ACC112 (cell line): ENCODE measurements around the gene RIN3.
"Not testable (repeated sequence)": the region's sequence is repeated elsewhere in the genome, so short reads cannot be mapped to it uniquely, and the experiment has no call there.

Source experiments
- H2AFZ ChIP-seq: fragments of 200-600 bp; sonication (generic); one replicate; pipeline ENCODE4 v1.6.0; 2017; ENCODE audit warnings: antibody characterized with exemption, low read length; ENCODE audit not compliant: unreplicated experiment
- H3K27ac ChIP-seq: fragments of 200-600 bp; sonication (generic); 2 replicates; pipeline ENCODE4 v1.5.1; 2014; ENCODE audit warnings: low read depth, mild to moderate bottlenecking, antibody characterized with exemption, low read length, moderate library complexity
- H3K27me3 ChIP-seq: fragments of 200-600 bp; sonication (generic); 2 replicates; pipeline ENCODE4 v1.6.1; 2014; ENCODE audit warnings: mild to moderate bottlenecking, antibody characterized with exemption, low read length, moderate library complexity, mixed read lengths; ENCODE audit not compliant: insufficient read depth
- H3K36me3 ChIP-seq: fragments of 200-600 bp; sonication (generic); 2 replicates; pipeline ENCODE4 v1.6.1; 2016; ENCODE audit warnings: mild to moderate bottlenecking, antibody characterized with exemption, low read length, moderate library complexity, mixed read lengths; ENCODE audit not compliant: insufficient read depth
- H3K4me1 ChIP-seq: fragments of 200-600 bp; sonication (generic); one replicate; pipeline ENCODE4 v1.6.1; 2016; ENCODE audit warnings: low read length, mixed read lengths; ENCODE audit not compliant: insufficient read depth, unreplicated experiment, control insufficient read depth
- H3K4me3 ChIP-seq: fragments of 200-600 bp; sonication (generic); 2 replicates; pipeline ENCODE4 v1.5.1; 2014; ENCODE audit warnings: mild to moderate bottlenecking, low read depth, low read length
- H3K79me2 ChIP-seq: fragments of 200-600 bp; sonication (generic); one replicate; pipeline ENCODE4 v1.6.0; 2016; ENCODE audit warnings: low read length; ENCODE audit not compliant: control insufficient read depth, unreplicated experiment, insufficient read depth

Gene RIN3

GRCh38 chr14:92631098-92631497 lies 117.5 kb downstream of the RIN3 start:
- Histone ChIP-seq H3K4me1 (peaks cover 9% of the 10 kb centered on the region), H2AFZ (no peak overlapping the region), H3K4me3 (no peak overlapping the region), H3K27me3 (no peaks in the 10 kb centered on the region), H3K27ac (no peak overlapping the region), H3K36me3 (peaks cover 13% of the 10 kb centered on the region; the same call in 1 of the 2 replicates), H3K79me2 (no peaks in the 10 kb centered on the region)

- H3K36me3 ChIP-seq: peaks cover 6% of the 10 kb centered on the region; the same call in 1 of the 2 replicates
- H2AFZ ChIP-seq: no peak overlapping the region
- no peak overlapping the region for H3K27ac ChIP-seq
- no peaks in the 10 kb centered on the region for H3K27me3 ChIP-seq
- no peaks in the 10 kb centered on the region for H3K79me2 ChIP-seq
- peaks cover 6% of the 10 kb centered on the region for H3K4me1 ChIP-seq
- H3K4me3 ChIP-seq: no peak overlapping the region
Measured at GRCh38 chr14:92632546-92633273, 119.1 kb downstream of the RIN3 start.

- H3K4me1 ChIP-seq: peaks cover 6% of the 10 kb centered on the region
Measured at GRCh38 chr14:92633274-92633616, 119.7 kb downstream of the RIN3 start.

GRCh38 chr14:92633724-92634123 lies 120.1 kb downstream of the RIN3 start:
- Histone ChIP-seq H3K4me3 (no peak overlapping the region), H3K27me3 (no peaks in the 10 kb centered on the region), H3K4me1 (peaks cover 6% of the 10 kb centered on the region), H3K36me3 (no peaks in the 10 kb centered on the region), H3K27ac (no peak overlapping the region), H2AFZ (no peak overlapping the region), H3K79me2 (no peaks in the 10 kb centered on the region)

More at GRCh38 chr14:92633274-92633616, 119.7 kb downstream of the RIN3 start:
- Histone ChIP-seq H3K27ac (no peak overlapping the region), H3K27me3 (no peaks in the 10 kb centered on the region), H3K36me3 (peaks cover 1% of the 10 kb centered on the region; the same call in 1 of the 2 replicates), H2AFZ (no peak overlapping the region), H3K79me2 (no peaks in the 10 kb centered on the region), H3K4me3 (no peak overlapping the region)

GRCh38 chr14:92635031-92635430 lies 121.5 kb downstream of the RIN3 start:
- Histone ChIP-seq H3K27me3 (no peaks in the 10 kb centered on the region), H2AFZ (no peak overlapping the region), H3K4me1 (peaks cover 6% of the 10 kb centered on the region), H3K4me3 (no peak overlapping the region), H3K27ac (no peak overlapping the region), H3K36me3 (no peaks in the 10 kb centered on the region), H3K79me2 (no peaks in the 10 kb centered on the region)

- Histone ChIP-seq H3K27ac (no peak overlapping the region), H3K4me3 (no peak overlapping the region), H3K36me3 (no peaks in the 10 kb centered on the region), H3K27me3 (no peaks in the 10 kb centered on the region), H3K79me2 (no peaks in the 10 kb centered on the region), H2AFZ (no peak overlapping the region), H3K4me1 (peaks cover 6% of the 10 kb centered on the region)
Measured at GRCh38 chr14:92635896-92636295, 122.3 kb downstream of the RIN3 start.

GRCh38 chr14:92637228-92637627 lies 123.6 kb downstream of the RIN3 start:
- peaks cover 6% of the 10 kb centered on the region for H3K4me1 ChIP-seq
- no peaks in the 10 kb centered on the region for H3K79me2 ChIP-seq
- no peak overlapping the region for H3K4me3 ChIP-seq
- H3K27me3 ChIP-seq: no peaks in the 10 kb centered on the region
- no peaks in the 10 kb centered on the region for H3K36me3 ChIP-seq
- H3K27ac ChIP-seq: no peak overlapping the region
- no peak overlapping the region for H2AFZ ChIP-seq

GRCh38 chr14:92637864-92638263 lies 124.3 kb downstream of the RIN3 start:
- no peaks in the 10 kb centered on the region for H3K79me2 ChIP-seq
- no peak overlapping the region for H3K4me3 ChIP-seq

GRCh38 chr14:92638266-92638665 lies 124.7 kb downstream of the RIN3 start:
- Histone ChIP-seq H3K36me3 (no peaks in the 10 kb centered on the region), H3K4me1 (peaks cover 5% of the 10 kb centered on the region), H3K27ac (no peak overlapping the region), H2AFZ (no peak overlapping the region), H3K4me3 (no peak overlapping the region), H3K79me2 (no peaks in the 10 kb centered on the region), H3K27me3 (no peaks in the 10 kb centered on the region)

More at GRCh38 chr14:92637864-92638263, 124.3 kb downstream of the RIN3 start:
- H3K27ac ChIP-seq: no peak overlapping the region
- no peaks in the 10 kb centered on the region for H3K27me3 ChIP-seq
- no peaks in the 10 kb centered on the region for H3K36me3 ChIP-seq
- peaks cover 6% of the 10 kb centered on the region for H3K4me1 ChIP-seq
- H2AFZ ChIP-seq: no peak overlapping the region

- H3K4me1 ChIP-seq: peaks cover 2% of the 10 kb centered on the region
- H3K79me2 ChIP-seq: no peaks in the 10 kb centered on the region
- H3K27ac ChIP-seq: no peak overlapping the region
- no peaks in the 10 kb centered on the region for H3K36me3 ChIP-seq
- H2AFZ ChIP-seq: no peak overlapping the region
- H3K4me3 ChIP-seq: no peak overlapping the region
- no peaks in the 10 kb centered on the region for H3K27me3 ChIP-seq
Measured at GRCh38 chr14:92638904-92639303, 125.3 kb downstream of the RIN3 start.

- not testable (repeated sequence) for H3K4me1 ChIP-seq, H3K36me3 ChIP-seq, H3K27me3 ChIP-seq, H3K4me3 ChIP-seq, H2AFZ ChIP-seq, H3K79me2 ChIP-seq, H3K27ac ChIP-seq
Measured at GRCh38 chr14:92639472-92640117, 126.0 kb downstream of the RIN3 start.
